ENCODE results near the gene TMIGD2.

The TMIGD2 gene

DNA sequence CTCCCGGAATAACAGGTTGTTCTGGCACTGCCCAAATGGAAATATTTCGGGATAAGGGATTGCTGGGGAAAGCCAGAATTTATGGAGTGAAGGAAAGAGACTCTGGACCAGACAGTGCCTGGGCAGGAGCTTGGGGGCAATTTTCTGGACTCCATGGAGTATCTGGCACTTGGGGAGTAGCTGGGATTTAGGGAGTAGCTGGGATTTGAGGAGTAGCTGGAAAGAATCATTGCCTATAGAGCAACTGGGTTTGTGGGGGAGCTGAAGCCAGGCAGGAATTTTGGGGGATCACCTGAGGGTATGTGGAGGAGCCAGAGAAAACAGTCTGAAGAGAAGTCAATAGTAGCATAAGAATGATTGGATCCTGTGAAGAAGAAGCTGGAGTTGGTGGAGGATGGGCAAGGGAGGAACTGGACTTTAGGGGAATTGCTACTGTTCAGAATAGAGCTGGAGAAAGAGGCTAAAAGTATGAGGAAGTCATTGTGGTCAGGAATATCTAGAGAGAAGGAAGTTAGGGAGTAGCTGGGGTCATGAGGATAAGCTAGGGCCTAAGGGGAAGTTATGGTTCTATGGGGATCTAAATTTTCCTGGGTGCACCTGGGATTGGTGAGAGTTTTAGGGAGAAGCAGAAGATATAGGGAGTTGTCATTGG lies 17.0 kb upstream of the TMIGD2 start:
- ATAC-seq (replicated peaks): no peak
- no peaks in the 10 kb centered on the region for H3K4me1 Mint-ChIP-seq
- peaks cover 3% of the 10 kb centered on the region in 2 donors for H3K36me3 Mint-ChIP-seq
- H3K27ac Mint-ChIP-seq: no peak overlapping the region
- no peaks in the 10 kb centered on the region for H3K27me3 Mint-ChIP-seq
- peaks cover 22 to 23% of the 10 kb centered on the region in 2 donors for H3K9me3 Mint-ChIP-seq
- no peak for DNase-seq
- peak overlapping the region in 1 of 2 donors; percentile 13 for H3K4me3 Mint-ChIP-seq

DNA sequence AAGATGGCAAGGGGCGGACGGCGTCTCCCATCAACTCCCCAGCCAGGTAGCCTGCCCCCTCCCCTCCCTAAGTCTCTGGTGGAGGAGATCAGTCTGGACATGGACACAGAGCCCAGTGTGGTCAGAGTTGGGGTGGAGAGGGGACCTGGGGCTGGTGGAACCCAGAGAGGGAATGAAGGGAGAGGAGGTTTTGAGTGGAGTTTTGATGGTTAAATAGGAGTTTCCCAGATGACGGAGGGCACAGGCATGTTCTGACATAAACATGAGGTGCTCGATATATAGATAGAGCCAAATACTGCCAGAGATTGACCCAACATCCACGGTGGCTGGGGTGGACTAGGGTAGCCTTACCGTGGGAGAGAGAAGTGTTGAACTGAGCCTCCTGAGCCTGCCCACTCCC lies 16.3 kb upstream of the TMIGD2 start:
- H3K9me3 Mint-ChIP-seq: peaks cover 22 to 23% of the 10 kb centered on the region in 2 donors
- no peaks in the 10 kb centered on the region for H3K27me3 Mint-ChIP-seq
- ATAC-seq (replicated peaks): no peak
- no peak for DNase-seq
- no peaks in the 10 kb centered on the region for H3K4me1 Mint-ChIP-seq
- no peak overlapping the region for H3K27ac Mint-ChIP-seq
- peaks cover 3% of the 10 kb centered on the region in 2 donors for H3K36me3 Mint-ChIP-seq
- no peak overlapping the region for H3K4me3 Mint-ChIP-seq

DNA sequence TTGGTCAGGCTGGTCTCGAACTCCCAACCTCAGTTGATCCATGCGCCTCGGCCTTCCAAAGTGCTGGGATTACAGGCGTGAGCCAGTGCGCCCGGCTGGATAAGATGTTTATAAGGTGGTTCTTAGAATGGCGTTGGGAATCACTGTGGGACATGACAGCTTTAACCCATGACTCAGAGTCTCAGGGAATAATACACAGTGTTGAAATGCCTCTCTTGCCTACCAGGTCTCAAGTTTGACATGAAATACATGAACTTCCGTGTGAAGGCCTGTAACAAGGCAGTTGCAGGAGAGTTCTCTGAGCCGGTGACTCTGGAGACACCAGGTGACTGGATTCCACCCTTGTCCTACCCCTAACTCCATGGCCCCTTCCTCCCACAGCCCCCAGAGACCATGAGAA lies 14.8 kb upstream of the TMIGD2 start:
- no peaks in the 10 kb centered on the region for H3K4me1 Mint-ChIP-seq
- peaks cover 3% of the 10 kb centered on the region in 2 donors for H3K36me3 Mint-ChIP-seq
- no peak overlapping the region for H3K27ac Mint-ChIP-seq
- DNase-seq (no peak), ATAC-seq (replicated peaks) (no peak)
- no peaks in the 10 kb centered on the region for H3K27me3 Mint-ChIP-seq
- H3K4me3 Mint-ChIP-seq: no peak overlapping the region
- H3K9me3 Mint-ChIP-seq: peaks cover 22 to 23% of the 10 kb centered on the region in 2 donors

DNA sequence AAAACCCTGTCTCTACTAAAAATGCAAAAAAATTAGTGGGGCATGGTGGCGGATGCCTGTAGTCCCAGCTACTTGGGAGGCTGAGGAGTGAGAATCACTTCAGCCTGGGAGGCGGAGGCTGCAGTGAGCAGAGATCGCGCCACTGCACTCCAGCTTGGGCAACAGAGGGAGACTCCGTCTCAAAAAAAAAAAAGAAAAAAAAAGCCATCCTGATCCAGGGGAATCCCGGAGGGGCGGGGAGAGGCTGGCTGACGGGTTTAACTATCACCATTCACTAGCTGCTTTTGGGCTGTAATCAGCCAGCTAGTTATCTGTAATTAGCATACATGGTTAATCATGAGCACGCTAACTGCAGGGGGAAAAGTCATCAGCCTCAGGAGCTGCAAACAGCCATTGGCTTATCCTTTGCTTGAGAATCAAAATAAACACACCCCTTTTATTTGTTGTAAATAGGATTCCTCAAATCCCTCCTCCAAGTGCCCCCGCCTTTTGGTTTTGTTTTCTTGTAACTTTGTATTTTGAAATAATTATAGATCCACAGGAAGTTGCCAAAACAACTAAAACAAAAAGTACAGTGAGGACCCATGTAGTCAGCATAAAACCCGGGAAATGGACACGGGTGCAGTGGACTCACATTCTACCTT lies 11.8 kb upstream of the TMIGD2 start:
- no peak overlapping the region for H3K27ac Mint-ChIP-seq
- H3K27me3 Mint-ChIP-seq: no peaks in the 10 kb centered on the region
- no peaks in the 10 kb centered on the region for H3K4me1 Mint-ChIP-seq
- peaks cover 2% of the 10 kb centered on the region in 2 donors for H3K9me3 Mint-ChIP-seq
- no peak overlapping the region for H3K4me3 Mint-ChIP-seq
- ATAC-seq (replicated peaks) (no peak), DNase-seq (no peak)
- peaks cover 0 to 3% of the 10 kb centered on the region in 2 donors for H3K36me3 Mint-ChIP-seq

DNA sequence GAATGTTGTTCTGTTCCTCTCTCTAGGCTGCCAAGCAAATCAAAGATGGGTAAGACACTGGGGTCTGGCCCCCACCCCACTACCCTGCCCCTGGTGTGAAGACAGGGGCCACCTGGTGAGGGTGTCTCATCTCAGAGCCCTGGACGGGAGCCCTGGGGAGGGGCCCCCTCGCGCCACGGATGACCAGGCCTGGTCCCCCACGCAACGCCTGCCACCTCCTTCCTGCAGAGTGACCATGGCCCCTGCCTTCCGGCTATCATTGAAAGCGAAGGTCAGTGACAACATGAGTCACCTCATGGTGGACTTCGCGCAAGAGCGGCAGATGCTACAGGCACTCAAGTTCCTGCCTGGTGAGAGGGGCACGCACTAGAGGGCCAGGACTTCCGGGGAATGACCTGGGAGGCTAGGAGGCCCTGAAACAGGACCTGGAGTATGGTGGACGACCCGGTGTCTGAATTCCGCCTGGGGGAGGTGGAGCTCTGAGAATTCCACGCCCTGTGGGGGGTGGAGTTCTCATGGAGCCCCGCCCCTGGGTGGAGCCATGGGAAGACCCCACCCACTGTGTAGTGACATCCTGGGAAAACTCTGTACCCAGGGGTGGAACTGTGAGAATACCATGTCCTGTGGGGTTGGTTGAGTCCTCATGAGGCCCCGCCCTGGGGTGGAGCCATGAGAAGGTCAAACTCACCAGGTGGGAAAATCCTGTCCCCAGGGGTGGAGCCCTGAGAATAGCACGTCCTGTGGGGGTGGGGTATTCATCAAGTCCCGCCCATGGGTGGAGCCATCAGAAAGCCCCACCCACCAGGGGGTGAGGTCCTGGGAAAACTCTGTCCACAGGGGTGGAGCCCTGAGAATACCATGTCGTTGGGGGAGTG lies 8.3 kb upstream of the TMIGD2 start:
- DNase-seq (no peak), ATAC-seq (replicated peaks) (no peak)
- no peak overlapping the region for H3K4me3 Mint-ChIP-seq
- peaks cover 0 to under 1% of the 10 kb centered on the region in 2 donors for H3K4me1 Mint-ChIP-seq
- H3K27me3 Mint-ChIP-seq: peaks cover 7 to 9% of the 10 kb centered on the region in 2 donors
- peaks cover 1 to 4% of the 10 kb centered on the region in 2 donors for H3K36me3 Mint-ChIP-seq
- H3K9me3 Mint-ChIP-seq: no peaks in the 10 kb centered on the region
- no peak overlapping the region for H3K27ac Mint-ChIP-seq

DNA sequence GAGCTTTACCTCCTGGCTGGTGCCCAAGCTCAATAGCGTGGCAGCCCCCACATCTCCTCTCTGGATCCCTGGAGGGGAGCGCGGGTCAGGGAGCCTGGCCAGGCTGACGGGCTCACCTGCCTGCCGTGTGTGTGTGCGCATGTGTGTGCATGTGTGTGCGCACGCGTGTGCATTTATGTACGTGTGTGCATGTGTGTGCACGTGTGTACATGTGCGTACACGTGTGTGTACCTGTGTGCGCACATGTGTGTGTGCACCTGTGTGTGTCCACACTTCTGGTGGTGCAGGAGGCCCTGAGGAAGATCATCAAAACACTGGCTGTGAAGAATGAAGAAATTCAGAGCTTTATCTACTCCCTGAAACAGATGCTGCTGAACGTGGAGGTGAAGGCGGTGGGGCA lies 3.5 kb upstream of the TMIGD2 start:
- Mint-ChIP-seq H3K4me3 (peak overlapping the region; percentile 72 to 82), H3K9me3 (no peaks in the 10 kb centered on the region), H3K36me3 (peaks cover 1 to 4% of the 10 kb centered on the region in 2 donors), H3K27ac (peak overlapping the region; percentile 69), H3K4me1 (peaks cover 5 to 11% of the 10 kb centered on the region in 2 donors), H3K27me3 (peaks cover 25% of the 10 kb centered on the region in 2 donors)
- ATAC-seq (replicated peaks) (no peak), DNase-seq (no peak)

DNA sequence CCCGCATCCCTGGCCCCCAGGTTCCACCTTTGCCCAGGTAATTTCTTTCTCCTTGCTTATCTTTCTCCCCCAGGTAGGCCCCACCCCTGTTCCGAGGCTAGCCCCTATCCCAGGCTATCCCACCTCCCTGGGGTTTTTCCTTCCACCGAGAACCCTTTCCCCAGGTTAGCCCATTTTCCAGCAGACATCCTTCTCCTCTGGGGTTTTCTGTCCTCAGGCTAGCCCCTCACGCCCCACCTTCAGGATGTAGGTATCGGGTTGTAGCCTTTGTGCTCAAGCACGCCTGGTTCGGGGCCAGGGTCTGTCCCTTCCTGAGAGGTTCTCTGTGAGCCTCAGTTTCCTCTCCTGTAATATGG lies 3.0 kb upstream of the TMIGD2 start:
- H3K9me3 Mint-ChIP-seq: no peaks in the 10 kb centered on the region
- H3K36me3 Mint-ChIP-seq: peaks cover 1 to 4% of the 10 kb centered on the region in 2 donors
- H3K4me3 Mint-ChIP-seq: peak overlapping the region; percentile 72 to 82
- peaks cover 5 to 11% of the 10 kb centered on the region in 2 donors for H3K4me1 Mint-ChIP-seq
- ATAC-seq (replicated peaks) (no peak), DNase-seq (no peak)
- H3K27ac Mint-ChIP-seq: peak overlapping the region; percentile 69
- peaks cover 28 to 29% of the 10 kb centered on the region in 2 donors for H3K27me3 Mint-ChIP-seq

DNA sequence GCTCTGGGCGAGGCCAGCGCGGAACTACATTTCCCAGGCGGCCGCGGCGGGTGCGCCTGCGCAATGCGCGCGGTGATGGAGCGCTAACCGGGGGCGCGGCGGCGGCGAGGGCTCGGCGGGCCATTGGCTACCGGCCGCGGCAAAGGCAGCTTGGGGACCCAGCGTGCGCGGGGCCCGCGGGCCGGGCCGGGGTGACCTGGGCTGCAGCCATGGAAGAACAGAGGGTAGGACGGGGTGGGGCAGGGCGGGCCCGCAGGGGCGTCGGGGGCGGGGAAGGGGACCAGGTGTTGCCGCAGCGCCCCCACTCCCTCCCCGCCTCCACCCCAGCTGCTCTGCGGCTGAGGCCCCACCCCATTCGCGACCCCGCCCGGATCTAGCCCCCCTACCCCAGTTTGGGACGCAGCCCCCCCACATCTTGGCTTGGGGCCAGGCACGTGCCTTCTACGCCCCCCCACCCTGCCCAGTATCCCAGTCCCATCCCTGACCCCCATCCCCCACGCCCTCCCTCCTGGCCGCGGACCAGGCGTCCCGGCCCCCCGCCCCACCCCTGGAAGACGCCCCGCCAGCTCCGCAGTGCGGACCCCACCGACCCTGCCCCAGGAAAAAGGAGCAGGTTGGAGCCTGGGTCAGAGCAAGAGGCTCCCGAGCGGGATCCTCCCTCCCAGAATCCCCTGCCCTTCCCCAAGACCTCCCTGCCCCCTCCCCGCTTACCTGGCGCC lies 2.5 kb upstream of the TMIGD2 start, which contains the start of gene FSD1:
TSS of gene FSD1 (plus strand) at position 61 of the 719 bp plus-strand sequence. CDS start at position 210, 149 bp downstream.
- Mint-ChIP-seq H3K27ac (peak within 1 kb of the TSS; percentile 69), H3K27me3 (peaks cover 28 to 29% of the 10 kb centered on the region in 2 donors), H3K4me1 (peaks cover 5 to 11% of the 10 kb centered on the region in 2 donors), H3K36me3 (peaks cover 1 to 4% of the 10 kb centered on the region in 2 donors), H3K9me3 (no peaks in the 10 kb centered on the region), H3K4me3 (peak within 1 kb of the TSS; percentile 72 to 82)
- DNase-seq (peak; percentile 71), ATAC-seq (replicated peaks) (peak; percentile 98 to 99)

DNA sequence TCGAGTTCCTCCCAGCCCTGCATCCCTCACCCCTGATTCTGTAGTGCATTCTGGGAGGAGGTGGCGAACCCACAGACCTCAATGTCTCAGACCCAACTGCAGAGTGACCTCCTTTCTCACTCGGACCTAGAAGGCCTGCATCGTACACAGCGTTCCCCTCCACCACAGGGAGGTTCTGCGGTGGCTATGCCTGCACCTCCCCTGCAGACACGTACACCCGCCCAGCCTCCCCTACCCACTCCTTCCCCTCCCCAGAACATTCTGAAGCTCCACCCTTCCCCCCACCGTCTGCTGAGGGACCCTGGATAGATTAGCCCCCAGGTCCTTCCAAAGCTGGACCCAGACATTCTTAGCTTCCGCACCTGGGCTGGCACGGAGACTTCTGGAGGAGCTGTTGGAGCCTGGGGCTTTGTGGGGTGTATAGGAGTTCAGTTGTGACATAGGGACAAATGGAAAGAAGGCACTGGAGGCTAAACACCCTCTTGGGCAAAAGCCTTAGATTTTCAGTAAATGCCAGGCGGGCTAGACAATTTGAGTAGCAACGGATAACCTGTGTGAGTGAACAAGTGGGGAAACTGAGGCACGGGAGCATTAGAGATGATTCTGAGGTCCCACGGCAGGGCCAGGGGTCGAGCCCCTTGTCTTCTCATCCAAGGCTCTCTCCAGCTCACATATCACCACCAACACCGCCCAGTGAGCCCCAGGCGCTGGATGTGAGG lies 1.8 kb upstream of the TMIGD2 start:
- no peak for DNase-seq
- Mint-ChIP-seq H3K27me3 (peaks cover 28 to 29% of the 10 kb centered on the region in 2 donors), H3K9me3 (no peaks in the 10 kb centered on the region), H3K4me1 (peaks cover 5 to 11% of the 10 kb centered on the region in 2 donors), H3K4me3 (peak overlapping the region; percentile 21 to 67), H3K27ac (no peak overlapping the region), H3K36me3 (peaks cover 1 to 4% of the 10 kb centered on the region in 2 donors)
- ATAC-seq (replicated peaks): no peak

DNA sequence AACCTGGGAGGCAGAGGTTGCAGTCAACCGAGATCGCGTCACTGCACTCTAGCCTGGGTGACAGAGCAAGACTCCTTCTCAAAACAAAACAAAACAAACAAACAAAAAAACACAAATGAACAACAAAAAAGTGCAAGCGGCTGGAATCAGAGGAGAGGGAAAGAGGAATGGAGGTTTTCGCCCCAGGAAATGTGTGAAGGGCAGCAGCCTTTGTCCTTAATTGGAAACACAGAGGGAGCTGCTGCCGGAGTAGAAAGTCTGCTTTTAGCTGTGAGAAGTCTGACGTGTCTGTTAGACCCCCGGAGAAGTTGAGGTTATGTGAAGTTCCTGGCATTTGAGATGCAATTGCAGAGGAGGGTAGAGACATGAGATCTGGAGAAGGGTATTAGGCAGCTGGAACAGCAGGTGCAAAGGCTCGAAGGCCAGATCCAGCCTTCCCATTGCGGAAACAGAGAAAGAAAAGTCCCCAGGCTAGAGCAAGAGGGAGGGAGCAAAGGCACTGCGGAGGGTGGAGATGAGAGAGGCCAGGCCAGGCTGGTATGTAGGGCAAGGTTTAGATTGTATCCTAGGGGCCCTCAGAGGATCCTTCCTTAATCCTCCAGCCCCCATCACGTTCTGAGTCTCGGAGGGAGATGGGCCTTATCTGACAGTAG lies 473 bp downstream of the TMIGD2 start:
- DNase-seq (no peak), ATAC-seq (replicated peaks) (no peak)
- H3K27me3 Mint-ChIP-seq: peaks cover 24 to 26% of the 10 kb centered on the region in 2 donors
- peaks cover 1 to 2% of the 10 kb centered on the region in 2 donors for H3K36me3 Mint-ChIP-seq
- no peaks in the 10 kb centered on the region for H3K9me3 Mint-ChIP-seq
- H3K4me1 Mint-ChIP-seq: peaks cover 5 to 11% of the 10 kb centered on the region in 2 donors
- H3K4me3 Mint-ChIP-seq: no peak overlapping the region
- H3K27ac Mint-ChIP-seq: no peak overlapping the region

DNA sequence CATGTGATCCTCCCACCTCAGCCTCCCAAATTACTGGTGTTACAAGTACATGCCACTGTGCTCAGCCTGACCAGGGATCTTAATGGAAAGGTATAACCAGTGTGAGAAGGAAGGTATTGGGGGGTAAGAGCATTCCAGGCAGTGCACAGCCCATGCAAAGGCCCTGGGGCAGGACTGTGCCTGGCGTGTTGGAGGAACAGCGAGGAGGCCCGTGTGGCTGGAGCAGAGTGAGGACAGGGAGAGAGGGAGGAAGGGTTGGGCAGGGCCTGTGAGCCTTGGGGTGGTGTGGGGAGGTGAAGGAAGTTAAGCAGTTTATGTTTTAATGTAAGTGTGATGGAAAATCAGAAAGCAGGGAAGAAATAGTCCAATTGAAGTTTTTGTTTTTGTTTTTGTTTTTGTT lies 1.6 kb downstream of the TMIGD2 start:
- Mint-ChIP-seq H3K36me3 (no peaks in the 10 kb centered on the region), H3K9me3 (no peaks in the 10 kb centered on the region), H3K4me1 (peaks cover 7 to 16% of the 10 kb centered on the region in 2 donors), H3K4me3 (no peak overlapping the region), H3K27me3 (peaks cover 22 to 25% of the 10 kb centered on the region in 2 donors), H3K27ac (no peak overlapping the region)
- DNase-seq: no peak
- no peak for ATAC-seq (replicated peaks)

DNA sequence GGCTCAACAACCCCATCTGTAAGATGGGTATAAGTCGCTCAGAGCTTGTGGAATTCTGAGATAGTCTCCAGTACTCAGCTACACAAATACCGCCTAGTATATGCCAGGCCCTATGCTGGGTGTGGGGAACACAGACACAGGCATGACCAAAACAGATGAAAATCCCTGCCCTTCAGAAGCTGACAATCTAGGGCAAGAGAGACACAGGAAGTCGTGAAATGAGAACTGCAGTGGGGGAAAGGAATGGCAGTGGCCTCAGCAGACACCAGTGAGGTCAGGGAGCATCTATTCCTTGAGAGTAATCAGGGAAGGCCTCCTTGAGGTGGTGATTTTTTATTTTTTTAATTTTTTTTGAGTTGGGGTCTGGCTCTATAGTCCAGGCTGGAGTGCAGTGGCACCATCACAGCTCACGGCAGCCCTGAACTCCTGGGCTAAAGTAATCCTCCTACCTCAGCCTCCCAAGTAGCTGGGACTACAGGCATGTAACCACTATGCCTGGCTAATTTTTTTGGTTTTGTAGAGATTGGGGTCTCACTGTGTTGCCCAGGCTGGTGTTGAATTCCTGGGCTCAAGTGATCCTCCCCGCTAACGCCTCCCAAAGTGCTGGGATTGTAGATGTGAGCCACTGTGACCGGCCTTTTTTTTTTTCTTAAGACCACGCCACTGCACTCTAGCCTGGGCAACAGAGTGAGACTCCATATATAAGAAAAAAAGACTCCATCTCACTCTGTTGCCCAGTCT lies 3.2 kb downstream of the TMIGD2 start:
- Mint-ChIP-seq H3K4me1 (peaks cover 7 to 12% of the 10 kb centered on the region in 2 donors), H3K4me3 (no peak overlapping the region), H3K9me3 (no peaks in the 10 kb centered on the region), H3K36me3 (no peaks in the 10 kb centered on the region), H3K27me3 (peaks cover 16 to 20% of the 10 kb centered on the region in 2 donors), H3K27ac (no peak overlapping the region)
- ATAC-seq (replicated peaks) (no peak), DNase-seq (no peak)
